HS-5 (cell line): ENCODE data around the gene CACNG7.

Experiments used
- DNase-seq: peaks from one replicate; pipeline ENCODE4 v3.0.0-alpha.2; 2012; ENCODE audit warnings: low read depth

The CACNG7 gene

GRCh38 chr19:53957448-53958167 is 48.5 kb downstream of the CACNG7 start:
- DNase-seq, result no peak

- DNase-seq, result no peak
These were observed 49.1 kb downstream of the CACNG7 start for GRCh38 chr19:53958168-53958571.

DNA sequence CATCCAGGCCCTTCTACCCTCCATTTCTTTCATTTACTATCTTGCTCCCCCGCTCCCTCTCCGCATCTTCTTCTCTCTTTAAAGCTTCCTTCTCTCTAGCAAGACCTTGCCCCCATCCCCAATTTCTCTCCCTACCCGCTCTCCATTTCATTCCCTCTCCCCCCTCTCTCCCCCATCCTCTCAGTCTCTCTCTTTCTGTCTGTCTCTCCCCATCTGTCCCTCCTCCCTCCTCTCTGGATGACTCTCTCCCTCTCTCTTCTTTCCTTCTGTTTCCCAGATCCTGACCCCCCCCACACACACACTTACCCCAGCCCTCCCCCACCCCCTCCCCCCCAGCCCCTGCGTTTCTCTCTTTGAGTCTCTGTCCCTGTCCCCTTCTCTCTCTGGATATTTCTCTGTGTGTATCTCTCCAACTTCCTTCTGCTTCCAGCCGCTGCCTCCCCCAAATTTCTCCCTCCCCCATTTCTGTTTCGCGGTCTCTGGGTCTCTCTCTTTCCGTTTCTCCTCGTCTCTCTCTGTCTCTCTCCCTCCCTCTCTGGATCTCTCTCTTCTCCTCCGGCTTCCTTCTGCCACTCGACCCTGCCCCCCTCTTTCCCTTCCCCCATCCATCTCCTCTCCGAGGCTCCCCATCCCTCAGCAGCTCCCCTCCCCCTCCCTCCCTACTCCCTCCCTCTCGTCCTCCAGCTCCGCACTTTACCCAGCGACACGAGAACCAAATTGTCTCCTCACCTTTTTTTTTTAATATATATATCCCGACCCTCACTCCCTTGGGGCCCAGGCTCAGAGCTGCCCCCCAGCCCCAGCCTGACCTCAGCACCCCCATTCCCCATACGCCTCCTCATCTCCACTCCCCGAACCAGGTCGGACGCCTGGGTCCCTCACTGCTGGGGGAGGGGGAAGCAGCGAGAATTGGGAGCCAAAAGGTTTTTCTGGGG is 50.0 kb downstream of the CACNG7 start:
- no peak for DNase-seq

GRCh38 chr19:53960187-53960586 is 51.1 kb downstream of the CACNG7 start:
- no peak for DNase-seq

- no peak for DNase-seq
These were observed 51.8 kb downstream of the CACNG7 start for GRCh38 chr19:53960886-53961285.

- no peak for DNase-seq
These were observed 52.7 kb downstream of the CACNG7 start for GRCh38 chr19:53961523-53962356.

DNA sequence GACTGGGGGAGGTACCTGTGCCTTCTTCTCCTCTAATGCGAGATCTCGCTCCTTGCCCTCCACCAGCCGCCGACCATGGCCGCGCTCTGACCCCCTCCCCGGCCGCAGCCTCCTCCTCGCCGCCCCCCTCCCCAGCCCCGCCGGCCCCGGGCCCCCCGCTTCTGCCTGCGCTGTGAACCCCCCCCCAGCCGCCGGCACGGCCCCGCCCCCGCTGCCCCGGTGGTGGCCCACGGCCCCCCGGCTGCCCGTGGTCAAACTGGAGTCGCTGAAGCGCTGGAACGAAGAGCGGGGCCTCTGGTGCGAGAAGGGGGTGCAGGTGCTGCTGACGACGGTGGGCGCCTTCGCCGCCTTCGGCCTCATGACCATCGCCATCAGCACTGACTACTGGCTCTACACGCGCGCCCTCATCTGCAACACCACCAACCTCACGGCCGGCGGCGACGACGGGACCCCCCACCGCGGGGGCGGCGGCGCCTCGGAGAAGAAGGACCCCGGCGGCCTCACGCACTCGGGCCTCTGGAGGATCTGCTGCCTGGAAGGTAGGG is 53.9 kb downstream of the CACNG7 start, which contains the start of gene CACNG8:
Gene CACNG8, plus strand, starts transcription at position 51 of the 545 bp plus-strand sequence.
- DNase-seq, result no peak

- no peak for DNase-seq
These were observed 56.0 kb downstream of the CACNG7 start for GRCh38 chr19:53965091-53965490.

GRCh38 chr19:53966931-53967330 is 57.9 kb downstream of the CACNG7 start:
- no peak for DNase-seq

DNA sequence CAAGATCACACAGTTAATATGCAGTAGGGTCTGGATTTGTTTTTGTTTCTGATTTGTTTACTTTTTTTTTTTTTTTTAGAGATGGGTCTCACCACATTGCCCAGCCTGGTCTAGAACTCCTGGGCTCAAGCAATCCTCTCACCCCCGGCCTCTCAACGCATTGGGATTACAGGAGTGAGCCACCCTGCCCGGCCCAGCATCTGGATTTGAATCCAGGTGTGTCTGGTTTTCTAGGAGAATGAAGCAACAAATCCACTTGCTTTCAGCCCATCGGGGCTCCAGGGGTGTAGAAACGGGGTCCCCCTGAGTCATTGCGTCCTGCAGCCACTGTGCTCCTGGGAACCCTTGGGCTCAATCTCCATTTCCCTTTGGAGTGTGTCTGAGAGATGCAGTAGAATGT is 60.3 kb downstream of the CACNG7 start:
- no peak for DNase-seq

- no peak for DNase-seq
These were observed 62.6 kb downstream of the CACNG7 start for GRCh38 chr19:53971673-53972072.

DNA sequence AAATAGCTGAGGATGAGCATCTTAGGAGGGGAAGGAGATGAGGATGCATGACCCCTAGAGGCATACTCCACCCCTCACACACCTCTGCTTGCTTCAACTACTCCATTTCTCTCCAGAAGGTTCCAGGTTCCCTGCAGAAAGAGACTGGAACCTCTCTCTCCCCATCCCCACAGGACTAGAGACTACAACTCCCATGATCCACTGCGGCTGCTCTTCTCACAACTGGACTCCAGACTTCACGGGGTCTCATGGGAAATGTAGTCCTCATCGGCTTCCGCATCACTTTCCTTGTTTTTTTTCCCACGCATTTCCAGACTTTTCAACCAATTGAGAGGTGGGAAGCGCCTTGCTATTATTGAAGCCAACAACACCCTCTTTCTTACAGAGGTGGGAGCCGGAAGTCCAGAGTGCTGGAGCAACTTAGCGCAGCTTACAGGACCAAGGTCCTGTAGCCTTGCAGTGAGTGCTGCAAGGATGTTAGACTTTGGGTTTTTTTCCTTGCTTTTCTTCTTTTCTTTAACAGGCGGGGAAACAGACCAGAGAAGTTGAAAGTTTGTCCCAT is 68.4 kb downstream of the CACNG7 start:
- peak; percentile 76 for DNase-seq

DNA sequence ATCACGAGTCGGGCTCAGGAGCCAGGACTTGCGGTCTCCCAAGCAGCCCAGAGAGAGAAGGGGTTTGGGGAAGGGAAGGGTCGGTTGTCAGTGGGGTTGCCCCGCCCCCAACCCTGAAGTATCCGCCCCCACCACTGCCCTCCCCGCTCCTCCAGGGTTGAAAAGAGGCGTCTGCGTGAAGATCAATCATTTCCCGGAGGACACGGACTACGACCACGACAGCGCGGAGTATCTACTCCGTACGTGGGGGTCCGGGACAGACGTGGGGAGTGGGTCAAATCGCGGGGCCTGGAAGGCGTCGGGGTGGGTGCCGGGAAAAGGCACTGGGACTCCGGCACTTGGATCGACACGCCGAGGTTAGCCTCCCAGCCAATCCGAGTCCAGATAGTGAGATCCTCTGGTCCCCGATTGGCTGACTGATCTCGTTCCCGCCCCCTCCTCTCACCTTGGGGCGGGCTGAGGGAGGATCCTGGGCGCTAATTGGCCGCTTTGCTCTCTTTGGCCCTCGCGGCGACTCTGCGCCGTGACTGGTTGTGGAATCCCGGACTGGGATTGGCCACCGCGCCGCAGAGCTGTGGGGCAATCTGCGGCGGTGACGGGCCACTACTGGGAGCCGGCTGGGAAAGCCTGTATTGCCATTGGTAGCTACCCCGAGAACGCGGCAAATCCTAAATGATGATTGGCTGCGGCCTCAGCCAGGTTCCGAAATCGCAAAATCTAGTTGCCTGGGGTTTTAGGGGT is 69.1 kb downstream of the CACNG7 start:
- peak; percentile 97 for DNase-seq

- DNase-seq, result no peak
These were observed 70.1 kb downstream of the CACNG7 start for GRCh38 chr19:53978975-53979801.

DNA sequence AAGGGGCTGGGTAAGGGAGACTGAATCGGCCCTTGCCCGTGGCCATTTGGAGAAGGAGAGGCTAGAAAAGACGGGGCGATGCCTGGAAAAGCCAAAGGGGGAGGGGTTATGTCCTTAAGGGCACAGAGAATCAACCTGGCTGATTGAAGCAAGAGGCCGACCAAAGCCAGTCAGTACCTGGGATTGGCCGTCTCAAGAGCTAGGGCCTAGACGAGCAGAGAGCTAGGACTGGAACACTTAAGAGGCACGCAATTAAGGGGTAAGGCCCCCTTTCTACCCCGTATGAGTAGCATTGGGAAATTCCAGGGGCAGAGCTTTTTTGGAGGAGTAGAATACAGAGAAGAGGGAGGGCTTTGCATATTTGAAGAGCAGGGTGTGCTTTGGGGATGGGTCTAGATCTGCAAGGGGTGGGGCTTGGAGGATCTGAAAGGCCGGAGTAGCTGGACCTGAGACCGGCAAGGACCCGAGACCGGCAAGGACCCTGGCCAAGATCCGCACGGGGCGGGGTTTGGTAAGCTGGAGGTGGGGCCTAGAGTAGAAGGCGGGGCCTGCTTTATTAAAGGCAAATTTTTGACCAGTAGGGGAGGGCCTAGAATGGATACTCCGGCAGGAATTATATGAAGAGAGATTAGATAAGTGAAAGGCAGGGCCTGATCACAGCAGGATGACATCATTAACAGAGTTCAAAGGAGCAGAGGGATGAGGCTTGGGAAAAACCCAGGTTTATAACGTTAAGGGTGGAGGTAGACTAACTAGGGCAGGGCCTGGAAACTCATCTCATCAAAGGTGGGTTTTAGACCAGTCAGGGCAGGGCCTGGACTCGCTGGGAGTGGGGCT is 71.7 kb downstream of the CACNG7 start:
- no peak for DNase-seq

DNA sequence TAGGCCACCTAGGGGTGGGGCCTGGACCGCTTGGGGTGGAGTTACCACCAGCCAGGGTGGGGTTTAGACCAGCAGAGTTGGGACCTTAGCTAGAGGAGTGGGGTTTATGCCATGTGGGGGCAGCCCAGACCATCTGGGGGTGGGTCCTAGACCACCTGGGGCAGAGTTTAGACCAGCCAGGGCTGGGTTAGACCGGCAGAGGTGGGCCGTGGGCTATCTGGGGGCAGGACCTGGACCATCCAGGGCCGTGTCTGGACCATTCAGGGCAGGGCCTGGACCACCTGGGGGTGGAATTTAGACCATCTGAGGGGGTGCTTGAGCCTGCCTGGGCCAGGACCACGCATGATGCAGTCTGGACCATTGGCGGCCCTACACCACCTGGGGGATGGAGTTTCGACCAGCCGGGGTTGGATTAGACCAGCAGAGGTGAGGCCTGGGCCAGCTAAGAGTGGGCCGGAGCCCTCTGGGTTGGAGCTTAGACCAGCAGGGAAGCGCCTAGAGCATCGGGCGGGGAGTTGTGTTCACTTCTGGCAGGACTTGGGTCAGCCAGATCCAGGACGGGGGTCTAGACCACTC is 72.4 kb downstream of the CACNG7 start:
- DNase-seq, result no peak

DNA sequence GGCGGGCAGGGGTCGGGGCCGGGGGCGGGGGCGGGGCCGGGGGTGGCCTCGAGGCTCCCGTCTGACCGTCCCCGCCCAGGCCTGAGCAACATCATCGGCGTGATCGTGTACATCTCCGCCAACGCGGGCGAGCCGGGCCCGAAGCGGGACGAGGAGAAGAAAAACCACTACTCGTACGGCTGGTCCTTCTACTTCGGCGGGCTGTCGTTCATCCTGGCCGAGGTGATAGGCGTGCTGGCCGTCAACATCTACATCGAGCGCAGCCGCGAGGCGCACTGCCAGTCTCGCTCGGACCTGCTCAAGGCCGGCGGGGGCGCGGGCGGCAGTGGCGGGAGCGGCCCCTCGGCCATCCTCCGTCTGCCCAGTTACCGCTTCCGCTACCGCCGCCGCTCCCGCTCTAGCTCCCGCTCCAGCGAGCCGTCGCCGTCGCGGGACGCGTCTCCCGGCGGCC is 72.9 kb downstream of the CACNG7 start:
- DNase-seq, result no peak

DNA sequence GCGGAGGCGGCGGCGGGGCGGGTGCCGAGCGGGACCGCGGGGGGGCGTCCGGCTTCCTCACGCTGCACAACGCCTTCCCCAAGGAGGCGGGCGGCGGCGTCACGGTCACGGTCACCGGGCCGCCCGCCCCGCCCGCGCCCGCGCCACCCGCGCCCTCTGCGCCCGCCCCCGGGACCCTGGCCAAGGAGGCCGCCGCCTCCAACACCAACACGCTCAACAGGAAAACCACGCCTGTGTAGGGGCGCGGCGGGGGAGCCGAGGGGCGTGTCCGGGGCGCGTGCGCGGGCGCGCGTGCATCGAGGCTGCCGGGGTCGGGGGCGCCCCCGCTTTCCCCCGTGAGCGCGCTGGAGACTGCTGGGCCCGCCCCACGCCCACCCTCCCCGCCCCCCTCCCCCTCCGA is 73.5 kb downstream of the CACNG7 start:
- DNase-seq, result no peak
